B cell (primary cell): ENCODE results near the gene ZNF319.

Experiments used
- CTCF ChIP-seq: fragments of 200-600 bp; IDR thresholded peaks from one replicate; pipeline ENCODE4 v1.8.0; 2022; ENCODE audit warnings: antibody characterized with exemption, mild to moderate bottlenecking
- EZH2 ChIP-seq: IDR thresholded peaks from 2 replicates; pipeline ENCODE4 v1.6.1; 2012; ENCODE audit warnings: borderline replicate concordance, low read depth, mild to moderate bottlenecking, moderate library complexity, low read length; ENCODE audit not compliant: insufficient read depth, poor library complexity, severe bottlenecking

GRCh38 chr16:57969451-57970123 is 30.9 kb downstream of the ZNF319 start:
- no peak for TF ChIP-seq CTCF
- TF ChIP-seq EZH2: no peak
